ENCODE measurements around the gene CAMKMT. TPM values are rescaled to one million over a fixed set of nuclear protein-coding genes. Genes with fewer than 3 reads are reported as not detected.

The CAMKMT gene
- total and polyA plus RNA-seq, 2 donors (not counting 1 experiment from before 2014, with no cell fraction given) = 6.2 to 23.3 TPM

GRCh38 chr2:44531289-44531688, 169.5 kb downstream of the CAMKMT start:
- H3K4me3 Mint-ChIP-seq = no peak overlapping the region
- no peak for DNase-seq

GRCh38 chr2:44532031-44532430, 170.3 kb downstream of the CAMKMT start:
- POLR2A ChIA-PET = no interaction called here
- CTCF ChIA-PET = no interaction called here

More at GRCh38 chr2:44531289-44531688, 169.5 kb downstream of the CAMKMT start:
- Histone ChIP-seq H3K27ac (ENCODE audit: low read length in 2 of 2) (no peak overlapping the region), H3K9me3 (ENCODE audit: control extremely low read depth in 1 of 3, control insufficient read depth in 2 of 3, insufficient read depth in 1 of 3, low read length in 2 of 3) (peaks cover 1 to 9% (median 7%) of the 10 kb centered on the region in 3 donors), H4K20me1 (ENCODE audit: control insufficient read depth, insufficient read depth, low read length, poor library complexity, severe bottlenecking) (no peaks in the 10 kb centered on the region), H3K4me1 (ENCODE audit: control insufficient read depth in 2 of 2, insufficient read depth in 2 of 2, low read length in 2 of 2) (no peaks in the 10 kb centered on the region), H3K36me3 (replicated peaks in 1 of 2; ENCODE audit: control extremely low read depth in 1 of 2, control insufficient read depth in 1 of 2, extremely low read depth in 1 of 2, insufficient read depth in 2 of 2, low read length in 1 of 2) (no peaks in the 10 kb centered on the region), H3K79me2 (ENCODE audit: control insufficient read depth, insufficient read depth, low read length) (no peaks in the 10 kb centered on the region), H3K4me3 (ENCODE audit: control extremely low read depth in 1 of 5, extremely low read depth in 1 of 5, insufficient read depth in 1 of 5, low read depth in 2 of 5, low read length in 4 of 5) (no peak overlapping the region), H3K4me2 (replicated peaks; ENCODE audit: low read depth, low read length, poor library complexity, severe bottlenecking) (no peak overlapping the region), H3K9ac (ENCODE audit: low read length) (no peak overlapping the region), H2AFZ (ENCODE audit: insufficient read depth, low read depth, low read length, poor library complexity, severe bottlenecking) (no peak overlapping the region), H3K27me3 (replicated peaks in 1 of 4; ENCODE audit: control extremely low read depth in 1 of 4, control insufficient read depth in 3 of 4, insufficient read depth in 4 of 4, low read length in 3 of 4) (no peaks in the 10 kb centered on the region)
- ChIA-PET POLR2A (no interaction called here), CTCF (no interaction called here)
- no peak for ATAC-seq (ENCODE audit: low read depth)
- Mint-ChIP-seq H3K4me1 (peaks cover 4% of the 10 kb centered on the region), H3K9me3 (ENCODE audit: insufficient read depth) (peaks cover 4% of the 10 kb centered on the region), H3K27me3 (no peaks in the 10 kb centered on the region), H3K27ac (no peak overlapping the region)
- TF ChIP-seq EZH2 (IDR thresholded peaks at IDR 0.05; ENCODE audit: borderline replicate concordance, insufficient read depth, low read depth, low read length, poor library complexity, severe bottlenecking) = no peak
- TF ChIP-seq CTCF (IDR thresholded peaks at IDR 0.05) = no peak
- intact Hi-C loops (cut with micrococcal nuclease) = no loop called here
- WGBS (ENCODE audit: insufficient coverage) = no CpG with 5 or more reads among the region's 2 CpGs

More at GRCh38 chr2:44532031-44532430, 170.3 kb downstream of the CAMKMT start:
- Mint-ChIP-seq H3K27me3 (no peaks in the 10 kb centered on the region), H3K4me3 (no peak overlapping the region), H3K9me3 (ENCODE audit: insufficient read depth) (peaks cover 4% of the 10 kb centered on the region), H3K27ac (no peak overlapping the region), H3K4me1 (peaks cover 9% of the 10 kb centered on the region)
- no peak overlapping the region for H2AFZ ChIP-seq (ENCODE audit: insufficient read depth, low read depth, low read length, poor library complexity, severe bottlenecking)
- TF ChIP-seq CTCF (IDR thresholded peaks at IDR 0.05) = no peak
- TF ChIP-seq EZH2 (IDR thresholded peaks at IDR 0.05; ENCODE audit: borderline replicate concordance, insufficient read depth, low read depth, low read length, poor library complexity, severe bottlenecking) = no peak
- DNase-seq = no peak
- intact Hi-C loops (cut with micrococcal nuclease) = no loop called here
- no peaks in the 10 kb centered on the region for H3K36me3 ChIP-seq (replicated peaks in 1 of 2; ENCODE audit: control extremely low read depth in 1 of 2, control insufficient read depth in 1 of 2, extremely low read depth in 1 of 2, insufficient read depth in 2 of 2, low read length in 1 of 2)
- no peak overlapping the region for H3K4me3 ChIP-seq (ENCODE audit: control extremely low read depth in 1 of 5, extremely low read depth in 1 of 5, insufficient read depth in 1 of 5, low read depth in 2 of 5, low read length in 4 of 5)
- no CpG with 5 or more reads among the region's 2 CpGs for WGBS (ENCODE audit: insufficient coverage)
- peaks cover 0 to 5% of the 10 kb centered on the region in 2 donors for H3K4me1 ChIP-seq (ENCODE audit: control insufficient read depth in 2 of 2, insufficient read depth in 2 of 2, low read length in 2 of 2)
- H3K9me3 ChIP-seq (ENCODE audit: control extremely low read depth in 1 of 3, control insufficient read depth in 2 of 3, insufficient read depth in 1 of 3, low read length in 2 of 3) = peaks cover 4 to 11% (median 7%) of the 10 kb centered on the region in 3 donors
- no peak overlapping the region for H3K4me2 ChIP-seq (replicated peaks; ENCODE audit: low read depth, low read length, poor library complexity, severe bottlenecking)
- H3K79me2 ChIP-seq (ENCODE audit: control insufficient read depth, insufficient read depth, low read length) = no peaks in the 10 kb centered on the region
- no peaks in the 10 kb centered on the region for H4K20me1 ChIP-seq (ENCODE audit: control insufficient read depth, insufficient read depth, low read length, poor library complexity, severe bottlenecking)
- no peaks in the 10 kb centered on the region for H3K27me3 ChIP-seq (replicated peaks in 1 of 4; ENCODE audit: control extremely low read depth in 1 of 4, control insufficient read depth in 3 of 4, insufficient read depth in 4 of 4, low read length in 3 of 4)
- ATAC-seq (ENCODE audit: low read depth) = no peak
- no peak overlapping the region for H3K27ac ChIP-seq (ENCODE audit: low read length in 2 of 2)
- no peak overlapping the region for H3K9ac ChIP-seq (ENCODE audit: low read length)

Data from B cell (primary cell).